ENCODE data around the gene PTPRA. TPM values are rescaled to one million over a fixed set of nuclear protein-coding genes. Genes with fewer than 3 reads are reported as not detected.

PTPRA gene
- total and polyA plus RNA-seq, 2 of the 4 experiments (the other 2 are of a cell fraction), result 35.0 to 50.0 TPM

DNA sequence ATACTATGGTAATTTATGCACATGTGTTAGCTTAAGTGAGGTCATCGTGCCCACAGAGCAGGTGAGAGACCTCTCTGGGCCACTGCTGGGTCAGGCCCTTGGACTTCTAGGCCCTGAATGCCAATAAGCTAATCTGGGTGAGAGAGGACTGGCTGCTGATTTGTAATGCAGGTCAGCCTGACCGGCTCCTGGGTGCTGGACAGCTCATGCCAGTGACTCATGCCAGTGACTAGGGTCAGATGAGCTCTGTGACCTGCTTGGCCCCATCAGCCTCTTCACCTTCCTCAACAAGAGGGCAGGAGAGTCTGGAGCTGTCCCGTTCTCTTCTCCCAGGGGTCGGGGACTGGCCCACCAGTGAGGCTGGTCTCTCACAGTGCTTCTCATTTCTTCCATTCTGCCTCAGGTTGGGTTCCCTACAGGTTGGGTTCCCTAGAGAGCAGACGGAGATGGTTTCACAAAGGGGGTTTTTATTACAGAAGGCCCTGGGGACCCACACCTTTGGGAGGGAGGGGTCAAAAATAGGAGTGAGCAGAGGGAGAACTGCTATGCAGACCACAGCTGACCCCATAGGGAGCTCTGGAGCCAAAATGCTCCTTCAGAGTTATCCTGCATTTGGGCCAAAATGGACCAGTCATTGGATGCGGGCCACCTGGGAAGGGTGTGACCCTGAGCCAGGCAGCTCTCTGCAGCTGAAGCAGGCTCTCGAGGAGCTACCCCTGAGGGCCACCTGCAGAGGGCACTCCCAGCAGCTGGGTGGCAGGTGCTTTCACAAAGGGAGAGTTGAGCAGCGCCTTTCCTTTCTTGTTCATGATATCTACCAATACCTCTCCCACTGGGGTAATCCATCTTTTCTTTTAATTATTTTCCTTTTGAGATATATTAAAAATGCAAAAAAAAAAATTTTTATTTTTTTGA, 196.0 kb downstream of the PTPRA start:
- no peak overlapping the region for H3K4me2 ChIP-seq (ENCODE audit: low read depth, low read length)
- no peak overlapping the region for H3K9ac ChIP-seq (ENCODE audit: low read depth, low read length)
- peak; percentile 24; the same call in 1 of the 2 replicates for ATAC-seq (ENCODE audit: low read depth)
- H3K14ac ChIP-seq (replicated peaks; ENCODE audit: low read depth, low read length), result no peak overlapping the region
- no peaks in the 10 kb centered on the region for H3K79me1 ChIP-seq (ENCODE audit: low read depth in 1 of 2, low read length in 2 of 2)
- H4K20me1 ChIP-seq (ENCODE audit: insufficient read depth, low read length), result no peaks in the 10 kb centered on the region
- no peak overlapping the region for H2AK5ac ChIP-seq (ENCODE audit: low read depth, low read length)
- no peak overlapping the region for H2AK9ac ChIP-seq (replicated peaks; ENCODE audit: low read depth, low read length, poor library complexity)
- intact Hi-C loops (cut with micrococcal nuclease), result no loop called here
- peaks cover 21% of the 10 kb centered on the region for H3K27me3 ChIP-seq (ENCODE audit: control insufficient read depth, insufficient read depth, low read length)
- H2BK5ac ChIP-seq (ENCODE audit: low read depth, low read length, poor library complexity, severe bottlenecking), result no peak overlapping the region
- no peak overlapping the region for H3K4me3 ChIP-seq (ENCODE audit: insufficient read depth, low read depth, low read length)
- H3K18ac ChIP-seq (ENCODE audit: low read depth, low read length), result no peak overlapping the region
- ChIA-PET POLR2A (ENCODE audit: unreplicated experiment) (no interaction called here), CTCF (interaction anchor here (1.8 kb wide), 1 partner anchor 15 kb away, joined by 8 read pairs; no protein-coding TSS in a partner anchor)
- peaks cover 4% of the 10 kb centered on the region for H3K4me1 ChIP-seq (ENCODE audit: control insufficient read depth, insufficient read depth, low read length)
- no peak overlapping the region for H2AFZ ChIP-seq (replicated peaks; ENCODE audit: low read length, poor library complexity)
- 60% methylated on average over 3 of the region's 8 CpGs; no CpG with 5 or more reads in 1 of the 2 experiments for WGBS, 2 experiments (ENCODE audit: extremely low coverage in 2 of 2, insufficient read length in 1 of 2)
- peaks cover 4% of the 10 kb centered on the region; the same call in 1 of the 2 replicates for H3K9me1 ChIP-seq (ENCODE audit: insufficient read depth, low read length)
- H4K91ac ChIP-seq (ENCODE audit: insufficient read depth, low read depth, low read length), result no peak overlapping the region
- dilution Hi-C loops (cut with HindIII; ENCODE audit: low sequenced_read_pairs, unreplicated experiment), result no loop called here
- H3K23ac ChIP-seq (ENCODE audit: low read depth, low read length), result no peak overlapping the region
- no TSS peak for BruUV-seq (replicated peaks)
- H2BK20ac ChIP-seq (ENCODE audit: low read depth, low read length), result no peak overlapping the region
- H3K56ac ChIP-seq (ENCODE audit: extremely low read depth, insufficient read depth, low read length), result no peak overlapping the region
- H3K9me3 ChIP-seq (ENCODE audit: control insufficient read depth, insufficient read depth, low read length), result no peaks in the 10 kb centered on the region
- in situ Hi-C loops (cut with MboI; ENCODE audit: low sequenced_read_pairs), result no loop called here
- no peaks in the 10 kb centered on the region for H3K36me3 ChIP-seq (ENCODE audit: control insufficient read depth, insufficient read depth, low read length)
- H4K8ac ChIP-seq (ENCODE audit: low read depth in 2 of 2, low read length in 2 of 2), result no peak overlapping the region
- H3K4ac ChIP-seq (ENCODE audit: low read depth, low read length), result no peak overlapping the region
- H2BK15ac ChIP-seq (ENCODE audit: low read depth, low read length), result no peak overlapping the region
- H3K27ac ChIP-seq (ENCODE audit: insufficient read depth, low read length), result no peak overlapping the region
- TF ChIP-seq RCOR1 (IDR thresholded peaks at IDR 0.05; ENCODE audit: insufficient replicate concordance, low read length), result no peak
- no peak for TF ChIP-seq MXI1 (IDR thresholded peaks at IDR 0.05; ENCODE audit: borderline replicate concordance, low read depth, low read length)
- TF ChIP-seq, protein P1, sequence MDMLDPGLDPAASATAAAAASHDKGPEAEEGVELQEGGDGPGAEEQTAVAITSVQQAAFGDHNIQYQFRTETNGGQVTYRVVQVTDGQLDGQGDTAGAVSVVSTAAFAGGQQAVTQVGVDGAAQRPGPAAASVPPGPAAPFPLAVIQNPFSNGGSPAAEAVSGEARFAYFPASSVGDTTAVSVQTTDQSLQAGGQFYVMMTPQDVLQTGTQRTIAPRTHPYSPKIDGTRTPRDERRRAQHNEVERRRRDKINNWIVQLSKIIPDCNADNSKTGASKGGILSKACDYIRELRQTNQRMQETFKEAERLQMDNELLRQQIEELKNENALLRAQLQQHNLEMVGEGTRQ (IDR thresholded peaks at IDR 0.05; ENCODE audit: low read depth, low read length), result no peak
- TF ChIP-seq RAD21 (IDR thresholded peaks at IDR 0.05; ENCODE audit: low read length), result no peak
- no peak for TF ChIP-seq CEBPB (IDR thresholded peaks at IDR 0.05; ENCODE audit: low read depth, low read length)
- peak; percentile 36 for DNase-seq
- H2BK120ac ChIP-seq (ENCODE audit: low read depth, low read length), result no peak overlapping the region
- H4K5ac ChIP-seq (ENCODE audit: low read depth, low read length), result no peak overlapping the region

Data from IMR-90 (cell line).